GM12801 (cell line): Measurements from ENCODE around the gene ATF3.

Experiments
- CTCF ChIP-seq: IDR thresholded peaks from one replicate; pipeline ENCODE4 v1.5.1; 2011; ENCODE audit warnings: control low read depth; ENCODE audit not compliant: insufficient read length; ENCODE audit errors: extremely low read depth

Gene ATF3

DNA sequence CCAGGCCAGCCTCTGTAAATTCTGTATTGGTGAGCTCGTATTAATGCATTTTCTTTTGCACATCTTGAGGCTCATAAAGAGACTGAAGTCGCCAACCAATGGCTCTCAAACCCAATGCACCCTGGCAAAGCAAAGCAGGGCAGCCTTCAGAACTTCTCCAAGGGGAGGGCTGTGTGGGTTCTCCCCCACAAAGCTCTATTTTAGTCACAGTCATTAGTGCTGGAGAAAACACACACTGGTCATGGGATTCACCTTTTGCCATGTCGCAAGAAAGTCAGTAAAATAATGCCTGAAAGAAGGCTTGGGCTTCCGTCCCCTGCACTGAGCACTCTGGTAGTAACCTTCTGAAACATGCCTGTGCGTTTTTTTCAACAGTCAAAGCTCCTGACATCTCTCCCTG lies 26.3 kb upstream of the ATF3 start:
- TF ChIP-seq CTCF: no peak

DNA sequence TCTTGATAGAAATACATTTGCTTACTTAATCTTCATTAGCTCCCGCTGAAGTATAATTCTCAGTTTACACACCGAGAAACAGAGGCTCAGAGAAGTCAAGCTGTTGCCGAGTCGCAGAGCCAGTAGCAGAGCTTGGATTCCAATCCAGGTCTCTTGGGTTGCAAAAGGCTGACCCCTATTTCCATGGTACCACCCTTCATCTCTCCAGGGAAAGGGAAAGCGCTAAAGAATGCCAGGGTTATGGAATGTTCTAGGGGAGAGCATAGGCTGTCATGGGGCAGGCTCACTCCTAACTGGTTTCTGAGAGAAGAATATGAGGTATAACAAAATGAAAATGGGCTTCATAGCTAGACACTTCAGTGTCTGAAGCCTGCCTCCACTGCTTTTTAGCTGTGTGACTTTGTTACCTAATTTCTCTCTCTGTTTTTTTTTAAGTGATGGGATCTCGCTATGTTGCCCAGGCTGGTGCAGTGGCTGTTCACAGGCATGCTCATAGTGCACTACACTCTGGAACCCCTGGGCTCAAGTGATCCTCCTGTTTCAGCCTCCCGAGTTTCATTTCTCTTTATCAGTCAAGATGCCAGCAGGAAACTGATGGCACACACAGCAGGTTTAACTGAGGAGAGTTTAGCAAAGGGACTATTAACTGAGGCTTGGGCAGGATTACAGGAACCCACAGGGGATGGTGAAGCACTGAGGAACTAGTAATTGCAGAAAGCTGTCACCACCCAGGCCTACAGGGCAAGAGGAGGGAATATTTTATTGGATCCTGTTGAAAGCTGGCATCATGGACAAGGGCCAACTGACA lies 25.5 kb upstream of the ATF3 start:
- TF ChIP-seq CTCF: no peak

DNA sequence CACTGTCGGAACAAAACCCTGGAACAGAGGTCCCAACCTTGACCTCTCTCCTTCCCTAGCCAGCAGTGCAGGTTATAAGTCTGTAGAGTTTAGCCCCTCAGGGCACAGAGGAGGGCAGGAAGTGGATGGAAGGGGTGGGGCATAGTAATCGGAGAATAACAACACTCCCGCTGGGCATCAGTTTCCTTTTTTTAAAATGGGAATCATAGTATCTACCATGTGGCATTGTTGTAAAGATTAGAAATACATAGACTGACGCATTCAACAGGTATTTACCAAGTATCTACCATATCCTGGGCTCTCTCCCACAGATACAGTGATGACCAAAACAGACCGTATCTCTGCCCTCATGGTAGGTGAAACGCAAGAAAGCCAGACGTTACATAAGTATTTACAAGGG lies 24.9 kb upstream of the ATF3 start:
- TF ChIP-seq CTCF: no peak

GRCh38 chr1:212584092-212584886 lies 24.3 kb upstream of the ATF3 start:
- no peak for TF ChIP-seq CTCF

DNA sequence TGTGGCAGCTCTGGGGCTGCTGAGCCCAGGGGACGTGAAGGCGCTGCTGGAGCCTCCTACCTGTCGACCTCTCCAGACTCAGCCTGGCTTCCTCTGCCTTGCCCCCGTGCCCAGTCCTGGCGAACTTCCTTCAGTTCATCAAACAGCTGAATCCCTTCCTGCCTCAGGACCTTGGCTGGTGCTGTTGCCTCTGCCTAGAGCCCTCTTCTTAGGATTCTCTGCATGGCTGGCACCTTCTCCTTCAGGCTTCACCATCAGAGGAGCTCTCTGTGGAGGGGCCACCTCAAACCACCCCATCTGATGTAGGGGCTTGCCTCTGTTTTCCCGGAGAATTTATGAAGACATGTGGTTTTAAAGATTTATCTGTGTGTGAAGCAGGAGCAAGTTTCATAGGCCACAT lies 23.4 kb upstream of the ATF3 start:
- no peak for TF ChIP-seq CTCF

DNA sequence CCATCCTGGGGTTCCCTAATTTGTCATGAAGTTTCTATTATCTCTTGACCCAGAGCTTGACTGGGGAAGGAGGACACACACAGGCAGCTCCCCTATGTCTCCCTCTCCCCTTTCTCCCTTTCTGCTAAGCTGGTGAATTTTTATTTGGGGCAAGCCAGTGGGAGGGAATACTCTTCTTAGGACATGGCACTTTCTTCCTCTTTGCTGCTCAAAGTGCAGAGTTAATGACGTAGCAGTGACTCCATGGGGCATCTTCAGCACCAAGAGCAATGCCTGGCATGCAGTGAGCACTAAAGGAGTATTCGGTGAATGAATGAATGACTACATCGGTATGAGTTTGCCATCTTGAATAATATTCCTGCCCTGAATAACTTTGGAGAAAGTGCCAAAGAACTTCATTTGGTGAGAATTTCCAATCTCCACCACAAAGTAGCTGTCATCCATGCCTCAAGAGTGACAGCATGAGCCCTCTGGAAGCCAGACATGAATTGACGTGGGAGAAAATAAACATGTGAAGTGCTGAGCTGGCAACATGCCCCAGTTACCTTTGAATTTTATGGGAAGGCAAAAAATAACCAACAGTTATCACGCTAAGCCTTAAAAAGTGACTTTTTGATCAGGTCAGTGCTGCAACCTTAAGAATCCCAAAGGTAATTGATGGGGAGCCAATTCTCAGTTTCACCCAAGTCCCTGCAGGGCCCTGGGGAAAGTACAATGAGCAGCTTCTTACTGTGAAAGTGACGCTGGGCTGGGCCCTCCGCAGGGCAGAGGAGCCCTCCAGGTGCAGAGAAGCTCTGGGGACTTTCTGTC lies 22.1 kb upstream of the ATF3 start:
- TF ChIP-seq CTCF: no peak

DNA sequence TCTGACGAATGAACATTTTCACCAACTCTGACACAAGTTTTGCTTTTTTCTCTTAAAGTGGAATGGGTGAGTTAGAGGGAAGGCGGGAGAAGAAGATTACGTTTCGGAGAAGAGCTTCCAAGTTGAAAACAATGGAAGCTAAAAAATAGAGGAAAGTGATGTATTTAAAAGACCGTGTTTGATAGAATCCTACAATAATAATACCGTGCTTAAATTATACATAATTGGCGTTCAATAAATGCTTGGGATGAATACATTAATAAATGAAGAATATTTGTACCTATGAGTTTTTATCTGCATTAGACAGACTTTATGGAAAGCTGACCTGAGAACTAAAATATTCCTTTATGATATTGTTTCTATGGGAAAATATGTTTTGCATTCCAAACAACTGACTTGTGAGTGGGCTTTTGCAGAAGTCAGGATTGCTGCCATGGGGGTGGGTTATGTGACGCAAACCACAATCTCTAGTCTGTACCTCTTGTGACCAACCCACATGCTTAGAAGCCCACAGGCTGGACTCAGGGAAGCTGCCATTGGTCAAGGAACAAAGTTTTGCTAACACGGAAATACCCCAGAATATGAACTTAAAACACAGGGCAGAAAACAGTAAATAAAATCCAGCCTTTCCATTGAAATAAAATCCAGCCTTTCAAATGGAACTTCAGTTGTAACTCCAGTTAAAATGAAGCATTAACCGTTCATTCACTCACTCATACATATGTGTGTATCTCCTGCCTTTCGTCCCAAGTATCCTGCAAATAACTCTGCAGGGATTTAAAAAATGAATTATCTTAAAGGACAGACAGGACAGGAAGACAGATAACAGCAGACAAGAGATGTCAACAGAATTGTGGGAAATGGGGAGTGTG lies 21.3 kb upstream of the ATF3 start:
- no peak for TF ChIP-seq CTCF
